Activated naive CD8-positive, alpha-beta T cell treated with anti-CD3 and anti-CD28 coated beads, Interleukin-2, amount 10 ng/mL, durations not matched to agents 7 days and 5 days (primary cell): ENCODE data around the gene USP47. TPM values are rescaled to one million over a fixed set of nuclear protein-coding genes. Genes with fewer than 3 reads are reported as not detected.

ENCODE experiments used
- ATAC-seq: fragments of 150-1000 bp; cut with Tn5 transposase; one replicate; pipeline ENCODE4 v1.10.0; 2021; ENCODE audit warnings: low read depth, moderate library complexity
- POLR2A ChIA-PET: fragments of 350-600 bp; sonication (Branson Sonifier 250); formaldehyde crosslinking; loops from one replicate; lab custom pipeline; 2021; ENCODE audit warnings: antibody characterized with exemption; lab: Charles Lee
- DNase-seq: peaks from one replicate; pipeline ENCODE4 v3.0.0; 2021
- H3K27ac Mint-ChIP-seq: one replicate; pipeline ENCODE4 v1.8.0; 2022; ENCODE audit warnings: mild to moderate bottlenecking, mixed read lengths
- H3K27me3 Mint-ChIP-seq: one replicate; pipeline ENCODE4 v1.8.0; 2022; ENCODE audit warnings: mild to moderate bottlenecking, moderate library complexity, mixed read lengths
- H3K36me3 Mint-ChIP-seq: one replicate; pipeline ENCODE4 v1.8.0; 2021; ENCODE audit warnings: mild to moderate bottlenecking, mixed read lengths
- H3K4me1 Mint-ChIP-seq: one replicate; pipeline ENCODE4 v1.8.0; 2021; ENCODE audit warnings: mixed read lengths
- H3K4me3 Mint-ChIP-seq: one replicate; pipeline ENCODE4 v1.8.0; 2022; ENCODE audit warnings: mild to moderate bottlenecking, moderate library complexity, mixed read lengths
- H3K9me3 Mint-ChIP-seq: one replicate; pipeline ENCODE4 v1.8.0; 2021; ENCODE audit warnings: mixed read lengths
- total RNA-seq, 2 experiments: library from RNA; stranded (reverse); gene quantifications; one replicate each; pipeline ENCODE4 v1.2.3, GENCODE V29; 2021

USP47 gene, protein sequence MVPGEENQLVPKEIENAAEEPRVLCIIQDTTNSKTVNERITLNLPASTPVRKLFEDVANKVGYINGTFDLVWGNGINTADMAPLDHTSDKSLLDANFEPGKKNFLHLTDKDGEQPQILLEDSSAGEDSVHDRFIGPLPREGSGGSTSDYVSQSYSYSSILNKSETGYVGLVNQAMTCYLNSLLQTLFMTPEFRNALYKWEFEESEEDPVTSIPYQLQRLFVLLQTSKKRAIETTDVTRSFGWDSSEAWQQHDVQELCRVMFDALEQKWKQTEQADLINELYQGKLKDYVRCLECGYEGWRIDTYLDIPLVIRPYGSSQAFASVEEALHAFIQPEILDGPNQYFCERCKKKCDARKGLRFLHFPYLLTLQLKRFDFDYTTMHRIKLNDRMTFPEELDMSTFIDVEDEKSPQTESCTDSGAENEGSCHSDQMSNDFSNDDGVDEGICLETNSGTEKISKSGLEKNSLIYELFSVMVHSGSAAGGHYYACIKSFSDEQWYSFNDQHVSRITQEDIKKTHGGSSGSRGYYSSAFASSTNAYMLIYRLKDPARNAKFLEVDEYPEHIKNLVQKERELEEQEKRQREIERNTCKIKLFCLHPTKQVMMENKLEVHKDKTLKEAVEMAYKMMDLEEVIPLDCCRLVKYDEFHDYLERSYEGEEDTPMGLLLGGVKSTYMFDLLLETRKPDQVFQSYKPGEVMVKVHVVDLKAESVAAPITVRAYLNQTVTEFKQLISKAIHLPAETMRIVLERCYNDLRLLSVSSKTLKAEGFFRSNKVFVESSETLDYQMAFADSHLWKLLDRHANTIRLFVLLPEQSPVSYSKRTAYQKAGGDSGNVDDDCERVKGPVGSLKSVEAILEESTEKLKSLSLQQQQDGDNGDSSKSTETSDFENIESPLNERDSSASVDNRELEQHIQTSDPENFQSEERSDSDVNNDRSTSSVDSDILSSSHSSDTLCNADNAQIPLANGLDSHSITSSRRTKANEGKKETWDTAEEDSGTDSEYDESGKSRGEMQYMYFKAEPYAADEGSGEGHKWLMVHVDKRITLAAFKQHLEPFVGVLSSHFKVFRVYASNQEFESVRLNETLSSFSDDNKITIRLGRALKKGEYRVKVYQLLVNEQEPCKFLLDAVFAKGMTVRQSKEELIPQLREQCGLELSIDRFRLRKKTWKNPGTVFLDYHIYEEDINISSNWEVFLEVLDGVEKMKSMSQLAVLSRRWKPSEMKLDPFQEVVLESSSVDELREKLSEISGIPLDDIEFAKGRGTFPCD (N-terminal part only)
- total RNA-seq = 10 to 100 TPM; 43.7 to 46.0 TPM

DNA sequence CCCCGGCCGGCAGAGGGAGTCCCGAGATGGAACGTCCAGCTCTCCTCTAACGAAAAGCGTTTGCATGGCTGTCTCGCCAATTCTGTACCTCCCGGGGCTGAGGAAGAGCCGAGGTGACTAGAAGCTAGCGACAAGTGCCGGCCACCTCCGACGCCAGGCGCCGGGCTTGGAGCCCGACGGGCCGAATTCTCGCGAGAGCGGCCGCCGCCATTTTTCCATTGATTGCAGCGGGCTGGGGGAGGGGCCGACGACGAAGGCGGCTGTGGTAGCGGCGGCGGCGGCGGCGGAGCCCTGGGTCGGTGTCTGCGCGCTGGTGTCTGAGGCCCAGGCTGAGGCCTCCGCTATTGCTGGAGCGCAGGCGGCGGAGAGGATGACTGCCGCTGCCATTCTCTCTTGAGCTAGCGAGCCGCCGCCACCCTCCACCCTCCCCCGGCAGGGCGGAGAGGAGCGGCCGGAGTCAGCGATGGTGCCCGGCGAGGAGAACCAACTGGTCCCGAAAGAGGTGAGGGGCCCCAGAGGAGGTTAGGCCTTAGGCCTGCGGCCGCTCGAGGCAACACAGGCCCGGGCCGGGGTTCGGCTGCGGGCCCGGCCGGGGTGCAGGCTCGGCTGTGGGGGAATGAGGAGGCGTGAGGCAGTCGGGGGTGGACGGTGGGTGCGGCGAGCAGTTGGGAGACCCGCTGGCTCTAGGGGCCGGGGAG, at the start of gene USP47:
Gene USP47 (plus strand): TSS at position 250 of the 698 bp plus-strand sequence. CDS start 214 bp downstream, at position 464.
- POLR2A ChIA-PET = interaction anchor here (0.7 to 3.4 kb wide), 8 partner anchors 9 to 1033 kb away, joined by 3 to 23 read pairs (median 6); partner anchors contain the start of genes EIF4G2 and ZBED5
- peaks cover 21% of the 10 kb centered on the region for H3K4me1 Mint-ChIP-seq
- peak; percentile 77 for ATAC-seq
- peak; percentile 98 for DNase-seq
- H3K4me3 Mint-ChIP-seq = no peak within 1 kb of the TSS
- no peak within 1 kb of the TSS for H3K27ac Mint-ChIP-seq
- no peaks in the 10 kb centered on the region for H3K36me3 Mint-ChIP-seq
- no peaks in the 10 kb centered on the region for H3K27me3 Mint-ChIP-seq
- no peaks in the 10 kb centered on the region for H3K9me3 Mint-ChIP-seq

DNA sequence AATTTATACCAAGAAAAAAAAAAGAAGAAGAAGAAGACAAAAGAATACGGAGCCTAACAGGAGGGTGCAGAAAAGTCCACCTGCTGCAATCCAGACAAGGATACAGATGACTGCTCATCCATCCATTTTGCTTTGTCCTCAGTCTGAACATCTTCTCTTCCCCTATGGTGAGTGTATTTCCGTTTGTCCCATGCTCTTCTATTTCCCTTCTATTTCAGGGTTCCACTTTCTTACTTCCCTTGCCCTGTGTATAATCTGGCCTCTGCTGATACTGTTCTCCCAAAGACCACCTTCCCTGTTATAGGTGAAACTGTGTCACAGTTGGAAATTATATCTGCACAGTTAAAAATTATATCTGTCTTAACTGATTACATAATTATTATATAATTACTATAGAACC, 48.7 kb upstream of the USP47 start:
- Mint-ChIP-seq H3K4me1 (peaks cover under 1% of the 10 kb centered on the region), H3K27ac (no peak overlapping the region), H3K9me3 (no peaks in the 10 kb centered on the region), H3K4me3 (no peak overlapping the region), H3K27me3 (peaks cover 31% of the 10 kb centered on the region), H3K36me3 (no peaks in the 10 kb centered on the region)
- POLR2A ChIA-PET = no interaction called here
- ATAC-seq (no peak), DNase-seq (no peak)

DNA sequence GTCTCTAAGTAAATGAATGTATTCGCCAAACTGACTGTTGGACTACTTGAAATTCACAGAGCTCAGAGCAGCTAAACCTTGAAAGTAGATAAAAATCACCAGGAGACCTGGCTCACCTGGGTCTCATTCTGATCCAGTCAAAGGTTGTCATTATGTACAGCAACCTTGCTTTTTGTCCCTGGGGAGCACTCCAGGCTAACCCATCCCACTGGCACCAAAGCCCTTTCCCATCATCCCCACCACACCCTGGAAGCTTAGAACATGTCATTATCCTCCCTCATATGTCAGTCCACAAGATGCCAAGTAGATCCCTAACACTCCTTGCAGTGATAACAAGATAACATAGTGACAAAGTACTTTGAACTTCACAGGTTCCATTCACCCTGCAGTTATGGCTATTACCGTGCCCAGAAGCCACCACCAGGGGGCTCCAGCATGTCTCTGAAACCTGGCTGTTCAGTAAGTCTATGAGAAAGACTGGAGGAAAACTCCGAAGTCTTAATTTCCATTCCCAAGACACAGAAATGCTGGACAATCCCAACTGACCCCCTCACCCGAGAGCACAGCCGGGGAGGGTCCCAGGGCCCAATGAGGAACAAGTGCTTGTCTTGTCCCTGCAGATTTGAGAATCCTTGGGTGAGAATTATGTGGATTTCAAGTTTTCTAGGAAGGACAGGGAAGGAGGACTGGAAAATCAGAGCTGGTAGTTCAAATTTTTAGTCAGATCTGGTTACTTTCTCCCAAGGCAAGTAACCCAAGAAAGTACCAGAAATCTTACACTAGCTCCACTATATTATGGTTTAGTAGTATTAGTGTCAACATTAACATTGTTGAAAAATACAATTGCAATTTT, 43.0 kb upstream of the USP47 start:
- peak; percentile 66 for ATAC-seq
- Mint-ChIP-seq H3K4me1 (no peaks in the 10 kb centered on the region), H3K4me3 (no peak overlapping the region), H3K9me3 (no peaks in the 10 kb centered on the region), H3K27me3 (peaks cover 21% of the 10 kb centered on the region), H3K36me3 (no peaks in the 10 kb centered on the region), H3K27ac (no peak overlapping the region)
- POLR2A ChIA-PET = no interaction called here
- DNase-seq = peak; percentile 79

DNA sequence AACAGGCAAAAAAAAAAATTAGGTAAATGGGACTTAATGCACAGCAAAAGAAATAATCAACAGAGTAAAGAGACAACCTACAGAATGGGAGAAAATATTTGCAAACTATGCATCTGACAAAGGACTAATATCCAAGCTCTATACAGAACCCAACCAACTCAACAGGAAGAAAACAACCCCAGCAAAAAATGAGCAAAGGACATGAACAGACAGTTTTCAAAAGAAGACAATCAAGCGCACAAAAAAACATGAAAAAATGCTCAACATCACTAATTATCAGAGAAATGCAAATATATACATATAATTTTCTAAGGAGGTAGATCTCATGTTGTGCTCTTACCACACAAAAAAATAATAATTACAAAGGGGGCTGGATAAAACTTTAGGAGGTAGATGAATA, 36.5 kb upstream of the USP47 start:
- Mint-ChIP-seq H3K27me3 (peaks cover 10% of the 10 kb centered on the region), H3K36me3 (no peaks in the 10 kb centered on the region), H3K4me3 (no peak overlapping the region), H3K4me1 (peaks cover 1% of the 10 kb centered on the region), H3K27ac (no peak overlapping the region), H3K9me3 (no peaks in the 10 kb centered on the region)
- POLR2A ChIA-PET = no interaction called here
- DNase-seq (no peak), ATAC-seq (no peak)

DNA sequence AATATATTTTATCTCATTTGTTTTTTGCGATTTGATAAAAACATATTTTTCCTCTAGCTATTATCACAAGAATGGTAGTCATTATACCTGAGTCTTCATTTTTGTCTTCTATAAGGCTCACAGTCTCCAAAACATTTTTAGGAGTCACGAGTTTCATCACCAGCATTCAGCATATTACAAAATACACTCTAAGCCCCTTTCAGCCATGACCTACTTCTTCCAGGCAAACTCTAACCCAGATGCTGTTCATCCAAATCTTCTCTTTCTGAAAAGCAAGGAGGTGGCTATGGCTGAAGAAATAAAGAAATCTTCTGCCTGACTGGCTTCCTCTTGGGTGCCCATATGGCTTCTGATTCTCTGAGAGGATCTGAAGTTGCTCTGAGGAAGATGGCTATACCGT, 35.7 kb upstream of the USP47 start:
- DNase-seq (no peak), ATAC-seq (no peak)
- H3K27me3 Mint-ChIP-seq = peaks cover 10% of the 10 kb centered on the region
- POLR2A ChIA-PET = no interaction called here
- H3K4me1 Mint-ChIP-seq = peaks cover 1% of the 10 kb centered on the region
- no peak overlapping the region for H3K4me3 Mint-ChIP-seq
- no peaks in the 10 kb centered on the region for H3K9me3 Mint-ChIP-seq
- H3K36me3 Mint-ChIP-seq = no peaks in the 10 kb centered on the region
- no peak overlapping the region for H3K27ac Mint-ChIP-seq

DNA sequence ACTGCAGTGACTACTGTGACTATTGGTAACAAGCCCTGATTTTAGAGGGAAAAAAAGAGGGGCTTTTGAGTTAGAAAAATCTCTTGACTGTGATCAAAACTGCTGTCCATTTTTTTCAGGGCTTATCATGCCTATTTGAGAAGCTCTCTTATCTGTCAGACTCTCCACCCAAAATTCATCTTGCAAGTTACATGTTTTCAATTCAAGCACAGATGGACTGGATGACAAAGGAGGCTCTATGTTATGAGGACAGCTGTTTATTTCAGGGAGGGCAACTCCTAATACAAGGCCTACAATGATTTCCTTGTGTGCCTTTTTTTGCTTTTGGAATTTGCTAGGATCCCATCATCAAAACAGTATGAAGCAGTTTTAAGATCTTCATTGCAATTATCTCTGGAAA, 35.2 kb upstream of the USP47 start:
- Mint-ChIP-seq H3K27me3 (peaks cover 10% of the 10 kb centered on the region), H3K4me3 (no peak overlapping the region), H3K27ac (no peak overlapping the region), H3K9me3 (no peaks in the 10 kb centered on the region), H3K36me3 (no peaks in the 10 kb centered on the region), H3K4me1 (peaks cover 1% of the 10 kb centered on the region)
- no peak for DNase-seq
- POLR2A ChIA-PET = no interaction called here
- ATAC-seq = no peak

DNA sequence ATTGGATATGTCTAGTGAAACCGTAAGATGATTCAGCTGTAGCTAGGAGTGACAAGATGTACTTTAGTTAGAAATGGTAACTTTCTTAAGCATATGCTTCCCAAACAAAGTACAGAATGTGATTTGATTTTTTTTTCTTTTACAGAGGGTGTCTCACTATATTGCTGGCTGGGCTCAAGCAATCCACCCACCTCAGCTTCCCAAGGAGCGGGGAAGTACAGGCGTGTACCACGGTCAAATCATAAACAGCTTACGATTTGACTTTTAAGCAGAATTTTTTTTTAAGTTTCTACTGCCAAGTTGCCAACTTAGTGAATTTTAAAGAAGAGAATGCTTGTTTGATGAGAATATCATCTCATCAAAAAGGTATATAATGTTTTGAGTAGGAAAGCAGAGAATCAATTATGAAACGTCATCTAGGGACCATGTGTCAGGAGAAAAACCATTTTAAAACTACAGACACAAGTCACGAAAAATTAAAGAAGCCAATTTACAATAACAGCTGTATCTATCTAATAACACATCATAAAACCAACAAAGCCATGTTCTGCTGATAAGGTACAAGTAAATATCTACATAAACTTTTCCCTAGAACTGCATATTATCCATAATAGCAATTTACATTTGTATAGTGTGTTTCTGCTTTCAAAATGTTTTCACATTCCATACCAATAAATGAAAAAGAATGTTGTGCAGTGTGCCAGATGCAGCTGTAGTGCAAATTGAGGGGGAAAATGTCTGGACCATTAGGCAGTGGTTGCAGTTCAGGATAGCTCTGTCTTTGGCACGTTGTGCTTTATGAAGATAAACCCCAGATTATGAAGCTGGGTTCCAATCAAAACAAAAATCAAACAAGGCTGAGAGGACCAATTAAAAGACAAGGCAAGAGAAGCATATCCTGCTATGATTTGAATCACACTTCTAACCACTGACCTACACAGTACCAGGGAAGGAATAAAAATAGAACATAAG, 33.7 kb upstream of the USP47 start:
- Mint-ChIP-seq H3K27me3 (peaks cover 12% of the 10 kb centered on the region), H3K9me3 (no peaks in the 10 kb centered on the region), H3K27ac (no peak overlapping the region), H3K4me3 (no peak overlapping the region), H3K4me1 (peaks cover 1% of the 10 kb centered on the region), H3K36me3 (no peaks in the 10 kb centered on the region)
- no peak for DNase-seq
- ATAC-seq = no peak
- POLR2A ChIA-PET = no interaction called here

DNA sequence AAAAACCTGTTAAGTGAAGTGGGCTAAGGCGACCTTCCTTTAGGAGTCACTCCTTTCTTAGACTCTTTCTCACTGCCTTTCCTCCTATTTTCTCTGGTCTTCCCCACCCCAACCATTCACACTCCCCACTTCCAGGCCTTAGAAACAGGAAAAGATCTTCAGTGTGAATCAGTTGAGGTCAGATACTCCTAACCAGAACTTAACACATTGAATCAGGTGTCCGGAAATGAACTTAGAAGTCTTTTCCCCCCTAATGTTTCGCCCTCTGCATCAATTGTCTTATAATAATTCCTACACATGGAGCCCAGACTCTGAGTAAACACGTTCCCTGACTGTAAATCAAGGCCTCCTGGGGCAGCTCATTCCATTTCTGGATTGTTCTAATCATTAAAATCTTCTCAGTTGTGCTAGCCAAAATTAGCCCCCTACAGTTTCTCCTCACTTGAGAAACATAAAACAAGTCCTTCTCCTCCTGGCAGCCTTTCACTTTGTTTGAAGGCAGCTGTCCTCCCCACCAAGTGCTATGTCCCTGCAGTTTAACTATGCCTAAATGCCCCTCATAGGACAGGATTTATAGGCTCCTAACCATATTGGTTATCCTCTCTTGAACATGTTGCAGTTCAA, 32.7 kb upstream of the USP47 start:
- DNase-seq (no peak), ATAC-seq (no peak)
- Mint-ChIP-seq H3K27me3 (peaks cover 11% of the 10 kb centered on the region), H3K27ac (no peak overlapping the region), H3K4me3 (no peak overlapping the region), H3K4me1 (peaks cover 1% of the 10 kb centered on the region), H3K36me3 (no peaks in the 10 kb centered on the region), H3K9me3 (no peaks in the 10 kb centered on the region)
- POLR2A ChIA-PET = no interaction called here

DNA sequence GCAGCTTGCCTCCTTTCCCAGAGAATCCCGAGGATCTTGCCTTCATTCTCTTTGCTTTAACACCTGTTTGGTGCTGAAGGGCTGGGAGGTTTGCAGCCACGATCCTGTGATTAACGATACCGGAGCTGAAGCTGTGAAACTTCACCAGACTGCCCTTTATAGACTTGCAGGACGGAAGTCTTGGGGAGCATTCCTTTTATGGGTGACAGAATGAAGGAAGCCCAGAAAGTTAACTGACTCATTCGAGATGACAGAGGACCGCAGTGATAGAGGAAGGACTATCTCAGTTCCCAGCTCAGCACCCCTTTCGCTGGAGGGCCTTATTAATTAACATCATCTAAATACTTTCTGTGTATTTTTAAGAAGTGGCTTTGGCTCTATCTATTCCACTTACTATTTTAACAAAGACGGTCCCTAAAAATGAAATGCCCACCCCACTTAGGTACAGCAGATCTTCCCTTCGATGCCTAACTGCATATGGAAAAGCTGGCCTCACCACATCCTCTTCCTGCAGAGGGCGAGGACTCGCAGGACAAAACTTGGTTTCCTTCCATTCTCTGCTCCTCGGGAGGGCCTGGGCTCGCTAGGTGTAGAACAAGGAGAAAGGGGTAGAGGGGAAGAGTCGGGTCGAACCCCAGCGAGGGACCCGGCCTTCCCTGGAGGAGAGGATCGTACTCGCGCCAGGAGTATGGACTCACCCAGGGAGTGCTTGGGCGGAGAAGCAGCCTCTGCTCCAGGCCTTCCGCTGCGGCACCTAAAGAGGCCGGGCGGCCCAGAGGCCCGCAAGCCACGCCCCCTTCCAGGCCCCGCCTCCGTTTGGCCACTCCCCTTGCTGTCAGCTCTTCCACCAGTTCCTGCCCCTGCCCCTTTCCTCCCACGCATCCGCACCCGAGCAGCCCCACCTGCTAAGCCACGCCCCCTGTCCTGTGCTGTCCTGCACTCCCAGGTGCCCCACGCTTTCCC, 30.7 kb upstream of the USP47 start:
- H3K27ac Mint-ChIP-seq = no peak overlapping the region
- no peaks in the 10 kb centered on the region for H3K36me3 Mint-ChIP-seq
- H3K27me3 Mint-ChIP-seq = peaks cover 3% of the 10 kb centered on the region
- ATAC-seq (no peak), DNase-seq (no peak)
- H3K4me3 Mint-ChIP-seq = no peak overlapping the region
- H3K9me3 Mint-ChIP-seq = no peaks in the 10 kb centered on the region
- POLR2A ChIA-PET = no interaction called here
- peaks cover 3% of the 10 kb centered on the region for H3K4me1 Mint-ChIP-seq

DNA sequence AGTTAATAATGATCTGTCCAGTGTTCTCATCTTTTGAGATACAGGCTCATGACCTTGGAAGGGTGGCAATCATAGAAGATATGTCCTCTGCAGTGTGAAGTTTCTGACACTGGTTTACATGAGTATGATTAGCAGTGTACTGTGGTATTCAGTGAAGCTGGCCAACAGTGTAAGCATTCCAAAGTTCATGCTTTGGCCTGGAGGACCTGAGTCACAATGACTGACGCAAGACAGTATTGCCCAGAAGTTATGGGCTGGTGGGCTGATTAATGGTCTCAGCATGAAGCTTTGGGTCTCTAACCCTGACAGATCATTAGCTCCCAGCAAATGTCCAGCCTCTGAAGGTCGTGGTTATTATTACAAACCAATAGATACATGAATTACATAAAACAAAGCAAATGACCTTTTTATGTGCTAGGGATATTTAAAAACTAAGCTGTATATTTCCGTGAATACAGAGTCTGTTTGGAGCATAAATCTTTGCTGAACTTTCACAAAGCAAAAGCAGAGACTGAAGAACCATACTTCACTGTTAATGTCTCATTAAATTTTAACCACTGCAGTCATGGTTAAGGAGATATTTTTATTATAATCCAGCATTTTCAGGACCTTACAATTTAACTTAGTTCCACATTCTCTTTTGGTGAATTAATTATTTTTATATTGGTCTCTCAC, 28.3 kb upstream of the USP47 start:
- H3K36me3 Mint-ChIP-seq = no peaks in the 10 kb centered on the region
- peaks cover 3% of the 10 kb centered on the region for H3K4me1 Mint-ChIP-seq
- POLR2A ChIA-PET = no interaction called here
- no peak for DNase-seq
- no peak for ATAC-seq
- peaks cover 3% of the 10 kb centered on the region for H3K27me3 Mint-ChIP-seq
- no peak overlapping the region for H3K4me3 Mint-ChIP-seq
- H3K9me3 Mint-ChIP-seq = no peaks in the 10 kb centered on the region
- no peak overlapping the region for H3K27ac Mint-ChIP-seq
